Gastrocnemius medialis (tissue), 4 donors: ENCODE measurements around the gene ZC3H12C. TPM values are rescaled to one million over a fixed set of nuclear protein-coding genes. Genes with fewer than 3 reads are reported as not detected.
"Not testable (repeated sequence)": the region's sequence is repeated elsewhere in the genome, so short reads cannot be mapped to it uniquely, and the experiment has no call there.

ENCODE experiments used
- ATAC-seq, 2 donors: fragments of 150-250 bp; one replicate each; pipeline ENCODE4 v1.9.1; 2016
- DNase-seq, 2 donors: peaks; one replicate each; pipeline ENCODE4 v3.0.0-alpha.2; 2019
- H3K27ac ChIP-seq, 4 donors: fragments of 200-600 bp; sonication (generic); 1 replicate in 1 of 4; 2 replicates in 3 of 4; pipeline ENCODE4 v1.5.1; 2016 to 2018; ENCODE audit warnings: mild to moderate bottlenecking in 2 of 4, moderate library complexity in 1 of 4
- H3K27me3 ChIP-seq, 3 donors: fragments of 200-600 bp; sonication (generic) in 2 of 3; 1 replicate in 1 of 3; 2 replicates in 2 of 3; pipeline versions ENCODE4 v1.5.1 to v1.6.0; 2016 to 2019; ENCODE audit warnings: mild to moderate bottlenecking in 1 of 3, moderate library complexity in 1 of 3
- H3K36me3 ChIP-seq, 2 donors: fragments of 200-600 bp; sonication (generic) in 1 of 2; one replicate each; pipeline ENCODE4 v1.5.1; 2017 to 2018
- H3K4me1 ChIP-seq, 2 donors: fragments of 200-600 bp; sonication (generic) in 1 of 2; one replicate each; pipeline ENCODE4 v1.5.1; 2016 to 2017; ENCODE audit warnings: mild to moderate bottlenecking in 2 of 2
- H3K4me3 ChIP-seq, 4 donors: fragments of 200-600 bp; sonication (generic) in 3 of 4; 1 replicate in 1 of 4; 2 replicates in 3 of 4; pipeline ENCODE4 v1.5.1; 2016 to 2019; ENCODE audit warnings: mild to moderate bottlenecking in 2 of 4
- H3K9me3 ChIP-seq, 3 donors: fragments of 200-600 bp; sonication (generic) in 2 of 3; 1 replicate in 1 of 3; 2 replicates in 2 of 3; pipeline ENCODE4 v1.5.1; 2016 to 2019
- POLR2A ChIP-seq, 2 donors: fragments of 450-650 bp; IDR thresholded peaks; one replicate each; pipeline ENCODE4 v1.6.1; 2017; ENCODE audit warnings: antibody characterized with exemption in 2 of 2, mild to moderate bottlenecking in 2 of 2, moderate library complexity in 2 of 2
- in situ Hi-C, 4 donors: fragments of 200-750 bp; cut with MboI; loops; one replicate each; pipeline versions ENCODE4 v1.15.0 to v1.8.0; 2017; ENCODE audit warnings: low sequenced_read_pairs in 4 of 4
- intact Hi-C: fragments of 100-400 bp; cut with DNase I; formaldehyde crosslinking; loops from one replicate; pipeline ENCODE4 v1.15.1; 2023; ENCODE audit warnings: low total_unique reads
- total RNA-seq, 4 donors: library from RNA; depleted of rRNA; stranded (reverse); fragments of >200 nt; gene quantifications; one replicate each; pipeline versions ENCODE4 v1.1.0 to v1.2.3, GENCODE V29; 2016
- TF ChIP-seq, protein P1 (sequence below), 5 experiments: fragments of 450-650 bp in 3 of 5; fragments of 200-600 bp in 2 of 5; sonication (generic) in 2 of 5; IDR thresholded peaks in 4 of 5; conservative IDR thresholded peaks in 1 of 5; 1 replicate in 4 of 5; 2 replicates in 1 of 5; pipeline ENCODE4 v1.5.1; 2016 to 2019; ENCODE audit warnings: antibody characterized with exemption in 5 of 5, mild to moderate bottlenecking in 3 of 5, moderate library complexity in 3 of 5

The ZC3H12C gene
- total RNA-seq, 4 donors from 2014 or later = 20.9 to 41.1 (median 30.9) TPM

DNA sequence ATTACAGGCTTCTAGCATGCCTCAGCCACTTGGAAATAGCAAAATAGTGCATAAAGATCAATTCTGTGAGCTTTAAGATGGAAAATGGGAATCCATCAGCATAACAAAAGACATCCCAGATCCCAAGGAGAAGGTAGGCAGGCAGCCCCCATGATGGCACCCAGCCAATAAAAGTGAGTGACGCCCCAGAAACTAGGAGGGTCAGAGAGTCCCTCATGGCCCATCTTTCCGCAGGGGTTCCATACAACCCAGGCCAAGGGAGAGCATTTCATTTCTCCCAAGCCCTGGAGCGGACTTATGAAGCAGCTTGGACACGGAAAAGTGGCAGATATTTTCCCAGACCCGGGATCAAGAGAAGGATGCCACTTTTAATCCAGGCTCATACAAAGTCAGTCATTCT lies 93.3 kb downstream of the ZC3H12C start:
- no peak for DNase-seq
- intact Hi-C loops = no loop called here
- no peak for ATAC-seq

DNA sequence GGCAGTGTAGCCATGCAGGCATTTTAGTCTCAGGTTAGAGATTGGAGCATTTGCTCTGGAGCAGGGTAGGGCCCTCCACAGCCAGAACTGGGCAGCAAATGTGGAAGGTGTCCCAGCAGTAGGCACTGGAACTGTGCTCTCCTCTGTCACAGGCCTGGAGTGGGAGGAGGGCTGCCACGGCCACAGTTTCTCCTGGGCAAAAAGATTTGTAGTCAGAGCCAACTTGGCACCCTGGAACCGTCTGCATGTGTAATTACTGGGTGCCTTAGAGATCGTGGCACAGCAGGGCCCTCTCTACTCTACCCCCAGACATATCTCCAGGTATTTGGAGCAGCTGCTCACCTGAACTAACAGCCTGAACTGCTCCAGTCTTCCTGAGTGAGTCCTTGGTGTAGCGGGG lies 93.7 kb downstream of the ZC3H12C start:
- H3K4me3 ChIP-seq = no peak overlapping the region
- H3K4me1 ChIP-seq = no peaks in the 10 kb centered on the region
- H3K27me3 ChIP-seq = no peaks in the 10 kb centered on the region
- intact Hi-C loops (no loop called here), in situ Hi-C loops (loop anchor here in 1 of 4 donors (25.0 kb wide), 1 partner anchor 1050 kb away; the partner anchor contains the start of gene POU2AF2)
- no peaks in the 10 kb centered on the region for H3K9me3 ChIP-seq
- no peak for DNase-seq
- ATAC-seq = no peak
- no peak for TF ChIP-seq POLR2A (IDR thresholded peaks at IDR 0.05)
- TF ChIP-seq, protein P1, sequence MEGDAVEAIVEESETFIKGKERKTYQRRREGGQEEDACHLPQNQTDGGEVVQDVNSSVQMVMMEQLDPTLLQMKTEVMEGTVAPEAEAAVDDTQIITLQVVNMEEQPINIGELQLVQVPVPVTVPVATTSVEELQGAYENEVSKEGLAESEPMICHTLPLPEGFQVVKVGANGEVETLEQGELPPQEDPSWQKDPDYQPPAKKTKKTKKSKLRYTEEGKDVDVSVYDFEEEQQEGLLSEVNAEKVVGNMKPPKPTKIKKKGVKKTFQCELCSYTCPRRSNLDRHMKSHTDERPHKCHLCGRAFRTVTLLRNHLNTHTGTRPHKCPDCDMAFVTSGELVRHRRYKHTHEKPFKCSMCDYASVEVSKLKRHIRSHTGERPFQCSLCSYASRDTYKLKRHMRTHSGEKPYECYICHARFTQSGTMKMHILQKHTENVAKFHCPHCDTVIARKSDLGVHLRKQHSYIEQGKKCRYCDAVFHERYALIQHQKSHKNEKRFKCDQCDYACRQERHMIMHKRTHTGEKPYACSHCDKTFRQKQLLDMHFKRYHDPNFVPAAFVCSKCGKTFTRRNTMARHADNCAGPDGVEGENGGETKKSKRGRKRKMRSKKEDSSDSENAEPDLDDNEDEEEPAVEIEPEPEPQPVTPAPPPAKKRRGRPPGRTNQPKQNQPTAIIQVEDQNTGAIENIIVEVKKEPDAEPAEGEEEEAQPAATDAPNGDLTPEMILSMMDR (IDR thresholded peaks at IDR 0.05 in 4 of 5, conservative IDR thresholded peaks at IDR 0.05 in 1 of 5) = no peak
- H3K36me3 ChIP-seq = no peaks in the 10 kb centered on the region
- H3K27ac ChIP-seq = no peak overlapping the region

More for the DNA sequence above, 93.3 kb downstream of the ZC3H12C start:
- Histone ChIP-seq H3K4me1 (no peaks in the 10 kb centered on the region), H3K27me3 (no peaks in the 10 kb centered on the region), H3K36me3 (no peaks in the 10 kb centered on the region), H3K9me3 (no peaks in the 10 kb centered on the region), H3K27ac (no peak overlapping the region), H3K4me3 (no peak overlapping the region)
- no peak for TF ChIP-seq POLR2A (IDR thresholded peaks at IDR 0.05)
- TF ChIP-seq, protein P1 (IDR thresholded peaks at IDR 0.05 in 4 of 5, conservative IDR thresholded peaks at IDR 0.05 in 1 of 5) = no peak
- in situ Hi-C loops = loop anchor here in 1 of 4 donors (25.0 kb wide), 1 partner anchor 1051 kb away; the partner anchor contains the start of gene POU2AF2

DNA sequence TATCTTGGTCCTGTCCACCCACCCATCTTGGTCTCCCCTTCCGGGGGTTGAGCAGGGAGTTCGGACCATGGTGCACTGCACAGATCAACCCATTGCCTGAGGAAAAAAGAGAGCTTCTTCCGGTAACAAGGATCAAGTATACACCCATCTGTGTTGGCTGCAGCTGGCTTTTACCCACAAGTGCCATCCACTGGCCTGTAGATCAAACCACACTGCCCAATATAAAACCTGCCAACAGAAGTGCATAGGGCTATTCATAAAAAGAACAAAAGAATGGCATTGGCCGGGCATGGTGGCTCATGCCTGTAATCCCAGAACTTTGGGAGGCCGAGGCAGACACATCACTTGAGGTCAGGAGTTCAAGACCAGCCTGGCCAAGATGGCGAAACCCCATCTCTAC lies 94.5 kb downstream of the ZC3H12C start:
- in situ Hi-C loops = loop anchor here in 1 of 4 donors (25.0 kb wide), 1 partner anchor 1050 kb away; the partner anchor contains the start of gene POU2AF2
- H3K27me3 ChIP-seq = no peaks in the 10 kb centered on the region
- no peak overlapping the region for H3K4me3 ChIP-seq
- no peak for DNase-seq
- no peak overlapping the region for H3K27ac ChIP-seq
- H3K9me3 ChIP-seq = no peaks in the 10 kb centered on the region
- no peaks in the 10 kb centered on the region for H3K36me3 ChIP-seq
- no peak for ATAC-seq
- no peak for TF ChIP-seq POLR2A (IDR thresholded peaks at IDR 0.05)
- TF ChIP-seq, protein P1 (IDR thresholded peaks at IDR 0.05 in 4 of 5, conservative IDR thresholded peaks at IDR 0.05 in 1 of 5) = no peak
- no peaks in the 10 kb centered on the region for H3K4me1 ChIP-seq
- intact Hi-C loops = no loop called here

DNA sequence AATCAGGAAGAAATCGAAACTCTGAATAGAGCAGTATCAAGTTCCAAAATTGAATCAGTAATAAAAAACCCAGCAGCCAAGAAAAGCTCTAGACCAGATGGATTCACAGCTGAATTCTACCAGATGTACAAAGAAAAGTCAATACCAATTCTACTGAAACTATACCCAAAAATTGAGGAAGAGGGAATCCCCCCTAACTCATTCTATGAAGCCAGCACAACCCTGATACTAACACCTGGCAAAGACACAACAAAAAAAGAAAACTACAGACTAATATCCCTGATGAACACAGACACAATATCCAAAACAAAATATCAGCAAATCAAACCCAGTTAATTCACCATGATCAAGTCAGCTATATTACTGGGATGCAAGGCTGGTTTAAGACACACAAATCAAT lies 97.7 kb downstream of the ZC3H12C start:
- Histone ChIP-seq H3K36me3 (no peaks in the 10 kb centered on the region), H3K9me3 (no peaks in the 10 kb centered on the region), H3K4me1 (no peaks in the 10 kb centered on the region), H3K27ac (no peak overlapping the region), H3K4me3 (no peak overlapping the region), H3K27me3 (no peaks in the 10 kb centered on the region)
- intact Hi-C loops = no loop called here
- in situ Hi-C loops = loop anchor here in 1 of 4 donors (25.0 kb wide), 1 partner anchor 1046 kb away; the partner anchor contains the start of gene POU2AF2
- TF ChIP-seq POLR2A (IDR thresholded peaks at IDR 0.05) = no peak
- DNase-seq (no peak), ATAC-seq (no peak)

DNA sequence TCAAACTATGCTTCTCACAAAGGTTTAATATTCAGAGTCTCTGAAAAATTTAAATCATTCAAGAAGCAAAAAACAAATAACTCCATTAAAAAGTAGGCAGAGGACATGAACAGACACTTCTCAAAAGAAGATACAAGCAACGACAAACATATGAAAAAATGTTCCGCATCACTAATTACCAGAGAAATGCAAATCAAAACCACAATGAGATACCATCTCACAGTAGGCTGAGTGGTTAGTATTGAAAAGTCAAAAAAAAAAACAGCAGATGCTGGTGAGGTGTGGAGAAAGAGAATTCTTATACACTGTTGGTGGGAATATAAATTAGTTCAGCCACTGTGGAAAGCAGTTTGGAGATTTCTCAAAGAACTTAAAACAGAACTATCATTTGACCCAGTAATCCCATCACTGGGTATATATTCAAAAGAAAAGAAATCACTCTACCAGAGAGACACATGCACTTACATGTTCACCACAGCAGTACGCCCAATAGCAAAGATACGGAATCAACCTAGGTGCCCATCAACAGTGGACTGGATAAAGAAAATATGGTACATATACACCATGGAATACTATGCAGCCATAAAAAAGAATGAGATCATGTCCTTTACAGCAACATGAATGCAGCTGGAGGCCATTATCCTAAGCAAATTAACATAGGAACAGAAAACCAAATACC lies 99.6 kb downstream of the ZC3H12C start:
- H3K4me1 ChIP-seq, H3K4me3 ChIP-seq, H3K36me3 ChIP-seq, intact Hi-C loops, DNase-seq, ATAC-seq, H3K27me3 ChIP-seq, H3K27ac ChIP-seq, H3K9me3 ChIP-seq: not testable (repeated sequence)
- in situ Hi-C loops = loop anchor here in 1 of 4 donors (25.0 kb wide), 1 partner anchor 1045 kb away; the partner anchor contains the start of gene POU2AF2

DNA sequence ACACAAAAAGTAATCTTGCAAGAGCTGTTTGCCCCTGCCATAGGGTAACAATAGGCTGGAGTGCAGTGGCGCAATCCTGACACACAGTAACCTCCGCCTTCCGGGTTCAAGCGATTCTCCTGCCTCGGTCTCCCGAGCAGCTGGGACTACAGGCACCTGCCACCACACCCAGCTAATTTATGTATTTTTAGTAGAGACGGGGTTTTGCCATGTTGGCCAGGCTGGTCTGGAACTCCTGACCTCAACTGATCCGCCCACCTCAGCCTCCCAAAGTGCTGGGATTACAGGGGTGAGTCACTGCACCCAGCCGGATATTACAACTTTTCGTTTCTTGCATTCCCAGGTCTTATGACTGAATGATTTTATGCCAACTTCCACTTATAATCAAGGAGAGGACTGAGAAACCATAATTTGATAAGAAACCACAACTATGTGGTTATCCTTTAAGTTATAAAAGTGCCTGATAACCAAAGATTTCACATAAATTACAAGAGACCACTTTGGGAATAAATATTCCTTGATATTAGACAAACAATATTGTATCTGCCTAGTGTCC lies 101.1 kb downstream of the ZC3H12C start:
- ATAC-seq, H3K27me3 ChIP-seq, H3K27ac ChIP-seq, H3K36me3 ChIP-seq, intact Hi-C loops, H3K4me1 ChIP-seq, H3K9me3 ChIP-seq, H3K4me3 ChIP-seq, DNase-seq: not testable (repeated sequence)
- in situ Hi-C loops = loop anchor here in 1 of 4 donors (25.0 kb wide), 1 partner anchor 1043 kb away; the partner anchor contains the start of gene POU2AF2
